ENCODE data around the gene STK35.

- TF ChIP-seq BHLHE40 (IDR thresholded peaks at IDR 0.05; ENCODE audit: borderline replicate concordance) (no peak), ZNF384 (IDR thresholded peaks at IDR 0.05) (no peak), ARNT (IDR thresholded peaks at IDR 0.05) (no peak), SP1 (IDR thresholded peaks at IDR 0.05) (no peak)
Observed at GRCh38 chr20:2059411-2059810, 42.2 kb upstream of the STK35 start.

Data from HEK293T (cell line).